GM21723 (cell line): ENCODE data around the gene NEK7.
A peak's percentile ranks its signal among the peaks of the same experiment; 100 is the strongest.
"Not testable (repeated sequence)": the region's sequence is repeated elsewhere in the genome, so short reads cannot be mapped to it uniquely, and the experiment has no call there.

ENCODE experiments used
- ATAC-seq: cut with Tn5 transposase; IDR thresholded peaks from one replicate; pipeline ENCODE4 v1.9.1; 2021; ENCODE audit warnings: mild to moderate bottlenecking, moderate library complexity; ENCODE audit not compliant: unreplicated experiment

NEK7 gene

DNA sequence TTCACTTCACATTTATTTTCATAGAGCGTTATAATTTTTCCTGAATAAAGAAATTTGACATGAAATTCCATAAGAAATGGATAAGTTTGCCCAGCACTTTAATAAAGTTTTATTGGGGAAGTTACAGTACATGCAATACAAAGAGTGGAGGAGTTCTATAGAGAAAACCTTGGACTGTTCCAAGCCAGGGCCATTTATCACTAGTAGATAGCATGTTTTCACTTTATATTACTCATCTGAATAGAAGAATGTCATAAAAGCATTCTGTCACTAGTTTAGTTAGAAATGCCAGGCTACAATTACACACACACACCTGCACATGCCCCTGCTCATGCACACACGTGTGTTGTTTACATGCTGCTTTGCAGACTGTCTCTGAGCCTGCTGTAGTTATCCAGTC is 123.3 kb downstream of the NEK7 start:
- no peak for ATAC-seq

DNA sequence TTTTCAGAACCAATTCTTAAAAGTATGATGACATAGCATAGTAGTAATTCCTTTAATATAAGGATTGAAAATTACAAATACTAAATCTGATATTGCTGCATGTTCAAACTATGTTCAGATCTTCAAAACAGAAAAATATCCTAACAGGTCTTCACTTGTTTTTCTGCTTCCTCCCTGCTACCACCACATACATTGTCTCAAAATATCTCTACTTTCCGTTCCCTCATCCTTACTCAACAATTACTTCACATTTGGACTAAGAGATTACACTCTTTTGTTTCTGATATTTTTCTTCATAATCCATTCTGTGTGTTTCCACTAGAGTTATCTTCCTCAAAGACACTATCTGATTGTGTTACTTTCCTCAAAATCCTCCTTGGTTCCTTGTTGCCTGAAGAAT is 125.1 kb downstream of the NEK7 start:
- no peak for ATAC-seq

DNA sequence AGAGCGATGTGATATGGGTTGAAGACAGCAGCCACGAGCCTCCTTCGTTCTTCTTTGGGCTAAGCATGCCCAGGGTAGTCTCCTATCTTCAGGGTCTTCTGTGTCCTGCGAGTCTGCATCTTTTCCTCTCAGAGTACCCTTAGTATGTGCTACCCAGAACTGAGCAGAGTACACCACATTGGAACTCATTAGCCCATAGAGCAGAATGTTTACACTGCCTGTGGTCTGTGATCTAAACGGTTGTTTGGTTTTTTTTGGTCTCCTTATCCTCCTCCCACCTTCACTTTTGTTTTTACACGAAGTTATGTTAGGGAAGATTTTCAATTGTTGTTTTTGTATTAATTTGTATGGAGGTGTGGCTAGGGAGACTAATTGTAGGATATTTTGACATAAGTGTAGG is 126.4 kb downstream of the NEK7 start:
- ATAC-seq, result no peak

DNA sequence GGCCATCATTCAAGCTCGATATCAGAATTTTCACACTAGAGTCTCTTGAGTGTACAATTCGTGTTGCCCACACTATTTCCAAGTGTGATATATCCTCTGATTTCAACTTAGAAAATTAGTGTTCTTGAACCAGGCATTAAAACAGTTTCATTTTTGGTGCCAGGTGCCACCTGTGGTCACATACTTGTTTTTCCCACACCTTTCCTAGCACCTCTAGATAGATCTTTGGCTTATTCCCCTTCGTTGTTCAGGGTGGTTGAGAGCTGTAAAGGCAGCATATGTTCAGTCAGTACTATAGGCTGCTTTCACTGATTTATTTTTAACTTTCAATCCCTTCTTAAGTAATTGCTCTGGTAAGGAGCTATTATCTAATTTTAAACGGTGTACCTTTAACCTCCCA is 131.1 kb downstream of the NEK7 start:
- ATAC-seq, result no peak

DNA sequence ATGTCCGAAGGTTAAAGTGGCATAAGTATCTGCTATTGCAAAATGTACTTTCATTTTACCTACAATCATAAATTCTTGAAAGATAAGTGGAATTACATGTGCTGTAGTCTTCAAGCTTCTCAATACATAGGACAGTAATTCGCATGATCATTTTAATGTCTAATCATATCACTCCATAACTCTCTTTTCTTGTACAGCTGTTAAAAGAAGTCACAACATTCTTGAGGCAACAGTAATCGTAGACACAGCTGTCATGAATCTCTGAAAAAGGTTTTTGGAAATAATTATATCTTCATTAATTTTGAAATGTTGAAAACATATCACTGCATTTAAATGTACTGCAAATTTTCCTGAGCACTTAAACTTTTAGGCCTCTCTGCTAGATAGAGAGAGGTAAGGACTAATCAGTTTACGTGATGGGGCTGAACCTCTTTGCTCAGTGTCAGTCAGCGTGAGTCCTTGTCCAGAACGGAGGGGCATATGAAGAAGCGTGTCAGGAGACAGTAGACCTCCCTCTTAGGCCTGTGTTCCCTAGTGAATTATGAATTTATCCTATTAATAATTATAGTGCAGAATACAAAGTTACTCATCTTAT is 133.4 kb downstream of the NEK7 start:
- no peak for ATAC-seq

DNA sequence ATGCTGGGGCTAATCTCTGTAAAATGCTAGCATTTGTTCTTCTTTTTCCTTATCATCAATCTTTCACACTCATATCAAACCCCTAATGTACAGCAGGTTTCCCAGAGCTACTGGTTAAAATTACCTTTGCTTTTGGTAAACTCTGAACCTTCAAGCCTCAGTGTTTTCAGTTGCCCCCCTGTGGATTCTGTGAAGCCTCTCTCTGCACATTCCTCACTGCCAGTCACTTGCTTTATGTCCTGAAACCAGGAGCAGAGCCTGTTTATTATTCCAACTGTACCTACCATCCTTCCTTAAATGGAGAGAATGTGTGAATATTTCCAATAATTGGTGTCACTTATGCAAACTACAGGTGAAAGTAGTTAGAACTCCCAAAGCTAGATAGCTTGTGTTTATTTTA is 134.2 kb downstream of the NEK7 start:
- no peak for ATAC-seq

DNA sequence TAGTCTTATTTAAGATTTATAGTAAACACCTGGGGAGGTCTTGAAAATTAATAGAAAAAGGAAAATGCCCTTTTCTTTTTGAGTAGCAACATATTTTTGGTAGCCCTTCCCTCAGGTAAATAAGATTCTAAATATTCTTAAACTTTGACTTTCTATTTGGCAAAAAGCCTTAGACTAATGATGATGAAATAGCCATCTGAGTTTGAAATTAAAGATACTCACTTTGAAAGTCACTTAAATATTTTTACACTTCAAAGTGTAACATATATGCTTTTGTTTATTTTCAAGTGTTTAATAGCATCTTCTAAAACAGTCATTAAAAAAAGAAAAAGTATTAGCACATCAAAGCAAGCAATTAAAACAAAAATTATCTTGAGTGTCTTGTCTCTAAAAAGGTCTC is 135.1 kb downstream of the NEK7 start:
- ATAC-seq, result no peak

DNA sequence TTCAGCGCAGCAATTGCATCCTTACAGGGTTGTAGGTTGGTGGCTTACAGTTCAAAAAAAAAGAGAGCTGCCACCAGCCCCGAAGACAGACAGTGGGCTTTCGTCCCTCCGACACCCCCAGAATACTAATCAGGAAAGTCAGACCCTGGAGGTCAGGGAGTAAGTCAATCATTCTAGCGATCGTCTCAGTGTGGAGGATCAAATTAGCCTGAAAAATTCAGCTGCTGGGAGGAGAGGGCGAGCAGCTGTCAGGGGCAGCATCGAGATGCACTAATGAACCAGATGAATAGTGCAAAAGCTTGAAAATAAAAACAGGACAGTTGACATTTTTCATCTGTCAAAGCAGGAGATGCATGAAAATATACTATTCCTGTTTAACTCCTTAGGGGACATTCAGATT is 138.4 kb downstream of the NEK7 start:
- no peak for ATAC-seq

DNA sequence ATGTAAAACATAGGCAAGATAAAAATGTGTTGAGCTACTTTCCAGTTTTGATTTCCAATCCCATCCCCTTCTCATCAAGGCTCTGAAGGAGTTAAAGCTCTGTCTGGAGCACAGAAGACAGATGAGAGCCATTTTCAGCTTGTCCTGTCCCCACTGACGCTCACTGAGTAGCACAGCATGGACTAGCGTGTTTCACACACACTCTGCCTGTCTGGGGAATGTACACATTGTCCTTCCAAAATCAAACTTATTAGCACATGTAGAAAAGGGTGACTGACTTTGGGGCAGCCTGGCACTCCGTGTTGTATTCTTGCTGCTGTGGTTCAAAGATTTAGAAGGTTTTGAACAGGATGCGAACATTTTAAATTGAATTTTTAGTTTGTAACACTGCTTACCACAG is 139.2 kb downstream of the NEK7 start:
- ATAC-seq, result no peak

DNA sequence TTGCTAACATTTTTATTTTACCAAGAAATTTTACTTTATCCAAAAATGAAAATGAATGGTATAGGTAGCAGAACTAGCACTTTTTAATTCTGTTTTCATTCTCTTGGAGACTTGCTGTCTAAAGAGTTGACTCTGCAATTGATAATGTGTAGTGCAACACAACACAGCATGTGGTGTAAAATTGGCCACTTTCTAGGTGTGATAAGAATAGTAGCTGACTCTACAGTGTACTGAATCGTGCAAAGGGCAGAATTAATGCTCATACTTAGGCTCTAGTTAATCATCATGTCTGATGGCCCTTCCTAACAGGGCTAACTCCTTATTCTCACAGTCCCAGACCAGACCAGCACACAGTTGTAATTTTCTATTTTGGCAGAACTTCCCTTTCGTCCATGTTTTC is 140.5 kb downstream of the NEK7 start:
- ATAC-seq, result no peak

DNA sequence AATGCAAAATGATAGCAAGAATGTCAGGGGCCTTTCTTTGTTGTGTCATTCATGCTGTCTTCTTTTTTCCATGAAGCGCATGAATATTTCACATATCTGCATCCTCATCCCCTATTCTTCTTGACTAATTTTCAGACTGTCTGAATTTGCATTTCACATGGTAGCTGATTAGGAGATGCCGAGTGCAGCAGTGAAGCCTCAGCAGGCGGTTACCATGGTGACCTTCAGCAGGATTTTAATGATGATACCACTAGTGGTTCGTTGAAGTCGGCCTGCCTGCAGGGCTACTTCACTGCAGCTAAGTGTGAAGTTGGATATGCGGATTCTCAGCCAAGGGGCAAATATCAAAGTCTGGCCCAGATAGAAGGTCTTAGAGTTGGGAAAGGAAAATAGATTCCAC is 141.8 kb downstream of the NEK7 start:
- no peak for ATAC-seq

DNA sequence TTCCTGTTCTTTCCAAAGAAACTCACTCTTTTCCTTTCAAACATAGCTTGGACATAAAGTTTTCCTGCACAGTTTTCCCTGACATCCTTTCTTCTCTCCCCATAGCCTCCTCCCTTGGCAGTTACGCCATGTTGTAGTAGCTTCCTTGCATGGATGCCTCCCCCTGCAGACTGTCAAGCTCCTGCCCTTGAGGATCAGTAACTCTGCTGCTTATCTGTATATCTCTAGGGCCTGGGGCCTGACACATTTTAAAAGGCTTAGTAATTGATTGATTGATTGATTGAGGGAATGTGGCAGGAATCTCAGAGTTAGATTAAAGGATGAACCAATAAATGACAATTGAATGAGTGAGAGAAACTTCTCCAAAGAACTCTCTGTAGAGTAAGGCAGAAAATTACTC is 143.7 kb downstream of the NEK7 start:
- no peak for ATAC-seq

DNA sequence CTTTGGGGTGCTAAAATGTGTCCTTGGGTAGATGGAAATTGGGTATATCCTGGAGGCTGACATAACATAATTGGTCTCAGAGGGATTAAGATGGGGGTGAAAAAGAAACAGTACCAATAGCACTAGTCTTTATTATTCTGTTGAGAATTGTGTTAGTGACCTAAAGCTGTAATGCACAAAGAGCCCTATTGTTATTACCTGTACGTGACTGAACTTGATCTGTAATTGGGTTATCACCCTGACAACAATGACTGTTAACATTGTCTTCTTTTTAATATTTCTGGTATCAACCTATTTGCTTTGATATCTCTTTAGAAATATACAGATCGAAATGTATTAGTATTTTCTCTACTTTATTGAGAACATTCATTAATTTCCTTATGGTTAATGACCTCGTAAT is 147.6 kb downstream of the NEK7 start:
- no peak for ATAC-seq

DNA sequence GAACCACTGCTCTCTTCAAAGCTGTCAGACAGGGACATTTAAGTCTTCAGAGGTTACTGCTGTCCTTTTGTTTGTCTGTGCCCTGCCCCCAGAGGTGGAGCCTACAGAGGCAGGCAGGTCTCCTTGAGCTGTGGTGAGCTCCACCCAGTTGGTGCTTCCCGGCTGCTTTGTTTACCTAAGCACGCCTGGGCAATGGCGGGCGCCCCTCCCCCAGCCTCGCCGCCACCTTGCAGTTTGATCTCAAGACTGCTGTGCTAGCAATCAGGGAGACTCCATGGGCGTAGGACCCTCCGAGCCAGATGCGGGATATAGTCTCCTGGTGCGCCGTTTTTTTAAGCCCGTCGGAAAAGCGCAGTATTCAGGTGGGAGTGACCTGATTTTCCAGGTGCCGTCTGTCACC is 158.0 kb downstream of the NEK7 start:
- ATAC-seq, result not testable (repeated sequence)

DNA sequence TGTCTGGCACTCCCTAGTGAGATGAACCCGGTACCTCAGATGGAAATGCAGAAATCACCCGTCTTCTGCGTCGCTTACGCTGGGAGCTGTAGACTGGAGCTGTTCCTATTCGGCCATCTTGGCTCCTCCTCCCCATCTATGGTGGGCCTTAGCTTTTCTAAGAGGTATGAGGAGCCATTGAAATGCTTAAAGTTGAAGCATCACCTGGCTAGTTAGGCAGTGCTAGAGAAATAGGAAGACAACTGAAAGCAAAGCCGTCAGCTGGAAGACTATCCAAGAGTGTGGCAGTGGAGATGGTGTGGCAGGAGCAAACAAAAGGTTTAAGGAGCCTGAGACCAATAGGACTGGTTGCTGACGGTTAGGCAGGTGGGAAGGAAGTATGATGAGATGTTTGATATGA is 158.5 kb downstream of the NEK7 start:
- not testable (repeated sequence) for ATAC-seq

DNA sequence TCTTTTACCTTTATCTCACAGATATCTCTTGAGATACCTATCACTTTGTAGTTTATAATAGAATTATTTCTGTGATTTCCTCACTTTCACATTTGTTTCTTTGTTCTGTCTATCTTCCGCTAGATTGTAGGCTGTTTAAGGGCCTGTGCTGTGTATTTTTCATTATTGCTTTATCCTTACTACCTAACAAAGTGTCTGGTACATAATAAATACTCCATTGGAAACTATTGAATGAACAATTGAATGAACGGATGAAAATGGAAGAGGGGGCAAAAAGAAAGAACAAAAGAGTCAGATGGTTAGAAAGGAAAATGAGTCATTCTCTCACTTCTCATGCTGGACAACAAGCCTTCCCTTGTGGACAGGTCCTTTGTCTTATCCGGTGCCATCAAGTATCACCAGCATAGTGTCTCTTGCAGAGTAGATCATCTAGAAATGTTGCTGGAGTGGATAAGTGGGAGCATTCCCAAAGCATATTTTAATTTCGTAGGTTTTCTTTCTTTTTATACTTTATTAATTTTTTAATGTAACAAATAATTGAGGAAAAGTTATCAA is 159.8 kb downstream of the NEK7 start:
- ATAC-seq, result no peak

DNA sequence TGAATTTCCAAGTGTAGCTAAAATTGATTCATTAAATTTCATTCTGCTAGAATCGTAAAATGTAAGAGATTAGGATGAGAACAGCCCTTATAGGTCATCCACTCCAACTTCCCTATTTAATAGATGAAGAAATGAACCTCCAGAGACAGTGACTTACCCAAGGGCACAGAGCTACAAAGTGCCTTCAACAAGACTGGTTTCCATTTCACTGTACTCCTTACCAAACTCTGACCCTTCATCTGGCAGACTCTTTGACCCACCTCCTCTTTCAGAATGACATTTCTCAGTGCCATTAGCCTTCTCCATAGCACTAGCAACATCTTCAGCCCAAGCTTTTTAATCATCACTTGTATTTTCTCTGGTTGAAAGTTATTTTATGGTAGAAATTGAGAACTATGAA is 161.3 kb downstream of the NEK7 start:
- peak; percentile 62 for ATAC-seq

DNA sequence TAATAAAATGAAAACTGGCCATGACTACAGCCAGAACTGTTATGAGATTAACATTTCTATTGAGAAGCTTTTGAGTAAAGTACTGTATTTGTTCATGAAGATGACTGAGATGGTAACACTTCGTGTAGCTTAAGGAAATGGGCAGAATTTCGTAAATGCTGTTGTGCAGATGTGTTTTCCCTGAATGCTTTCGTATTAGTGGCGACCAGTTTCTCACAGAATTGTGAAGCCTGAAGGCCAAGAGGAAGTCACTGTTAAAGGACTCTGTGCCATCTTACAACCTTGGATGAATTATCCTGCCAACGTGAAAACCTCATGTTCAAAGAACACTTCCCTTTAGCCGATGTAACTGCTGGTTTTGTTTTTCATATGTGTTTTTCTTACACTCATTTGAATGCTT is 164.0 kb downstream of the NEK7 start:
- no peak for ATAC-seq

DNA sequence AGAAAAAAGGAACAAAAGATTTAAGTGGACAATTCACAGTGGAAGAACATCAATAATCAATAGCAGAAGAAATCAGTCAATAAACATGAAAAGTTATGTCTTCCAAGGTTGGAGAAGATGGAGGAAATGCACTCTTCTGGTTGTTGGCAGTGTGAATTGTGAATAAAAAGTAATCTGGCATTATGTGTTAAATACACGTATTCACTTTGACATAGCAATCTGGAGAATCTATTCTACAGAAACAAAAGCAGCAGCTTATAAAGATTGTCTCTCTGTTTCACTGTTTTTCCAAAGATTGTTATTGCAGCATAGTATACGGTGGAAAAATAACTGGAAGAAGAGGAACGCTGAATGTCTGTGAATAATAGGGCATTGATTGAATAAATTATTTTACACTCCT is 169.4 kb downstream of the NEK7 start:
- ATAC-seq, result no peak

DNA sequence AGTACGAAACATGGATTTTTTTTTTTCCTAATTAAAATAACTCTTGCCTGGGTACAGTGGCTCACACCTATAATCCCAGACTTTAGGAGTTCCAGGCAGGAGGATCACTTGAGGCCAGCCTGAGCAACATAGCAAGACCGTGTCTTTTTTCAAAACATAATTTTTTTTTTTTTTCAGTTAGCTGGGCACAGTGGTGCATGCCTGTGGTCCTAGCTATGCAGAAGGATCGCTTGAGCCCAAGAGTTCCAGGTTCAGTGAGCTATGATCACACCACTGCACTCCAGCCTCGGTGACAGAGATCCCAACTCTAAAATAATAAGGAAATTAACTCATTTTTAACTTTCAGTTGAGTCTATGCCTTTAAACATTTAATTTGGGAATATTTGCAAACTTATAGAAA is 170.1 kb downstream of the NEK7 start:
- ATAC-seq, result no peak

DNA sequence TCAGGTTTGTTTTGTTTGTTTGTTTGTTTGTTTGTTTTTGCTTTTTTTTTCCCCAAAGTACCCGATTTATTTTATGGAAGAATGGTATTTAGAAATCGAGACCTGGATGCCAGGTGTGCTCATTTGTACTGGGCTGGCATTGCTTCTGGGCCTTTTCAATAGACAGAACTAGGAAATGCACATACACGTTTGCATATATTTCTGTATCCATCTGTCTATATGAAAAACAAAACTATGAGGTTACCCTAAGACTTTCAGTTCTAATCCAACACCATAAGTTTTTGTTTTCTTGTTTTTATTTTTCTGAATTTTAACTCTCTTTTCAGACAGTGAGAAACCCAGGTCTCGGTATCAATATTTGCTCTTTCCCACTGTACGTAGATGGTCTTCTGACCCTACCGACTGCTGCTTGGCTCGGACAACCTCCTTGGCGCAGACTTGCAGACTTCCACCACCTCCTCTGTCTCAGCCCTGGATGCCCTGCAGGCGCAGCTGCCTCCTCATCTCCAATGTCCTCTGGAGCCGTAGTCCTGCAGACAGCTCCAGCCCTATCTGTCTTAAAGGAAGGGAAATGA is 171.7 kb downstream of the NEK7 start:
- peak; percentile 47 for ATAC-seq

DNA sequence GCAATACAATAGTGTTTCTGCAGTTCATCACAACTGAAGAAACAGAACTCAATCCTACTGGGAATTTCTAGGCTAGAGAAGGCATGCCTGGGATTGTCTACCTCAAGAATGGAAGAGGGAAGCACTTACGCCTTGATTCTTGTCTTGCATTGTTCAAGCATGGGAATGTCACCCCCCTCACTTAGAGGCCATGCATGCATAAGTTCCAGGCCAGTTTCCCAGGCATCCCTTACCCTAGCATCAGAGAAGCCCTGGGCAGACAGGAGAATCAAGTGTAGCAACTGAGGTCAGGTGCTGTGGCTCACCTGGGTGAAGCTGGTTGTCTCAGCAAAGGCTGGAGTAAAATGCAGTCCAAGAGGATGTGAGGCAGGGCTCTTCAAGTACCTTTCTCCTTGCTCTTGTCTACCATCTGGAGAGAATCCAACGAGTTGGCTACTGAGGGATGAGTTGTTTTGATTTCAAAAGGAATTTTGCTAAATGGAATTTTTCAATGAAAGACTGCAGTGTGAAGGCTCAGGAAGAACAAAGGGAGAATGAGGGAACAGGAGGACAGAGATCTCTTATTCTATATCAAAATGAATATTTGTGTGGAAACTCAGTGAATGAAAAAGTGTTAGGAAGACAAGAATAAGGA is 174.3 kb downstream of the NEK7 start:
- ATAC-seq, result no peak

DNA sequence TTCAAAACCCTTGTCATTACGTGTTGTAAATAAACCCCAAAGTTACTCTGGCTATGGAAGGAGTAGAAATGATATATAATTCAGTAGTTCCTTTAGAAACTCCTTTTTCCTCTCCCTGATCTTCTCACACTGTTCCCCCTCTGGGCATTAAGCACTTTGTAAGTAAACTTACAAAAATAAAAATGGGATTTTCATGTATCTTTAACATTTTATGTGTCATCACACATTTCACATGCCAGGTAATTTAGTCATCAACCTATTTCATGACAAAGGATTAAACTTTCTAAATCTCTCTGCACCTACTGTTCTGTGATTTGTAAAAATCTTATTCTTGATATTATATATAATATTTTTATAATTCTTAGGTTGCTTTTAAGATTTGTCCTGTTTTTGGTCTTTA is 176.9 kb downstream of the NEK7 start:
- no peak for ATAC-seq
